Liver (tissue), 3 donors: ENCODE results near the gene C1orf52.

Experiments
- CTCF ChIP-seq: fragments of 150-350 bp; IDR thresholded peaks from 2 replicates; pipeline ENCODE4 v1.5.1; 2017; ENCODE audit warnings: improper control_type of control experiment, low read depth, low read length; ENCODE audit not compliant: missing input control
- EGR1 ChIP-seq, 2 donors: IDR thresholded peaks; 2 replicates each; pipeline ENCODE4 v1.6.1; 2016 to 2018; ENCODE audit warnings: antibody characterized with exemption in 2 of 2, low read depth in 2 of 2
- JUND ChIP-seq, 2 donors: IDR thresholded peaks; 2 replicates each; pipeline ENCODE4 v1.6.1; 2016; ENCODE audit warnings: antibody characterized with exemption in 2 of 2
- MAX ChIP-seq: IDR thresholded peaks from 2 replicates; pipeline ENCODE4 v1.6.1; 2016; ENCODE audit warnings: antibody characterized with exemption
- REST ChIP-seq: IDR thresholded peaks from 2 replicates; pipeline ENCODE4 v1.6.1; 2016; ENCODE audit warnings: antibody characterized with exemption, mild to moderate bottlenecking
- ZBTB33 ChIP-seq: IDR thresholded peaks from 2 replicates; pipeline ENCODE4 v1.6.1; 2016; ENCODE audit warnings: antibody characterized with exemption
- donor health status: healthy.
- donor health status: healthy.

- TF ChIP-seq EGR1 (IDR thresholded peaks at IDR 0.05; ENCODE audit: low read depth in 2 of 2): no peak
- no peak for TF ChIP-seq CTCF
- no peak for TF ChIP-seq JUND (IDR thresholded peaks at IDR 0.05)
- TF ChIP-seq REST: no peak
- TF ChIP-seq MAX: no peak
- no peak for TF ChIP-seq ZBTB33
Observed at GRCh38 chr1:85203573-85204171, 55.8 kb downstream of the C1orf52 start.
